ENCODE measurements around the gene FCHSD1. TPM values are rescaled to one million over a fixed set of nuclear protein-coding genes. Genes with fewer than 3 reads are reported as not detected.

Gene FCHSD1
- total RNA-seq, 2 donors from 2014 or later: 44.9 to 62.9 TPM

Other genes starting within 250 kb of the FCHSD1 start
- under 1 TPM in 1 of 2 donors, not detected in 1; 0.23 TPM for gene PCDHGA9, start 248.6 kb downstream of the FCHSD1 start, total RNA-seq
- gene PCDHGB6, start 243.4 kb downstream of the FCHSD1 start, total RNA-seq: under 1 TPM in 1 of 2 donors, not detected in 1; 0.08 TPM
- not detected for gene PCDHGA10, start 238.4 kb downstream of the FCHSD1 start, total RNA-seq
- gene PCDHGB7, start 233.7 kb downstream of the FCHSD1 start, total RNA-seq: under 1 TPM in 1 of 2 donors, not detected in 1; 0.08 TPM
- under 1 TPM; 0.09 to 0.14 TPM for gene PCDHGA11, start 230.4 kb downstream of the FCHSD1 start, total RNA-seq
- under 1 TPM; 0.10 to 0.16 TPM for gene PCDHGA12, start 220.9 kb downstream of the FCHSD1 start, total RNA-seq
- gene PCDHGC3, start 175.5 kb downstream of the FCHSD1 start, total RNA-seq: under 1 TPM in 1 of 2 donors, not detected in 1; 0.19 TPM
- gene PCDHGC4, start 166.4 kb downstream of the FCHSD1 start, total RNA-seq: not detected
- gene PCDHGC5, start 162.3 kb downstream of the FCHSD1 start, total RNA-seq: not detected
- gene DIAPH1, start 32.4 kb downstream of the FCHSD1 start, total RNA-seq: 100 to 1,000 TPM; 184 to 216 TPM
- gene HDAC3, start 14.6 kb downstream of the FCHSD1 start, total RNA-seq: 100 to 1,000 TPM in 1 of 2 donors, 10 to 100 TPM in 1; 70.7 to 110 TPM
- 10 to 100 TPM; 22.2 to 34.2 TPM for gene RELL2, start 14.4 kb downstream of the FCHSD1 start, total RNA-seq
- 1 to 10 TPM; 2.7 to 8.3 TPM for gene ARAP3, start 30.8 kb upstream of the FCHSD1 start, total RNA-seq
- under 1 TPM in 1 of 2 donors, not detected in 1; 0.56 TPM for gene PCDH1, start 227.0 kb upstream of the FCHSD1 start, total RNA-seq

Measured in activated naive CD4-positive, alpha-beta T cell treated with anti-CD3 and anti-CD28 coated beads, Interleukin-2, amount 50 U/mL, for 72 hours (primary cell).